H7 (cell line): ENCODE results near the gene KCNH1. TPM values are rescaled to one million over a fixed set of nuclear protein-coding genes. Genes with fewer than 3 reads are reported as not detected.

Source experiments
- DNase-seq: peaks from one replicate; pipeline ENCODE4 v3.0.0; 2012
- H3K27me3 ChIP-seq: 2 replicates; pipeline ENCODE4 v1.6.0; 2011; ENCODE audit warnings: mild to moderate bottlenecking, low read length; ENCODE audit not compliant: control insufficient read depth, insufficient read depth
- H3K36me3 ChIP-seq: replicated peaks from 2 replicates; pipeline ENCODE4 v1.5.1; 2011; ENCODE audit warnings: low read length; ENCODE audit not compliant: control insufficient read depth, insufficient read depth
- H3K4me3 ChIP-seq: 2 replicates; pipeline ENCODE4 v1.5.1; 2011; ENCODE audit warnings: low read depth, mild to moderate bottlenecking, control low read depth, low read length, moderate library complexity; ENCODE audit not compliant: insufficient read depth
- total RNA-seq: library from RNA; depleted of rRNA; stranded (reverse); fragments of >200 nt; shearing (Covaris generic); gene quantifications from 2 replicates; pipeline ENCODE4 v1.2.3, GENCODE V29; 2014

Gene KCNH1
- total RNA-seq, 1 experiment from 2014 or later: 0.07 TPM

GRCh38 chr1:210857705-210858104 is 276.2 kb downstream of the KCNH1 start:
- no peaks in the 10 kb centered on the region for H3K36me3 ChIP-seq
- DNase-seq: no peak
- H3K27me3 ChIP-seq: no peaks in the 10 kb centered on the region
- H3K4me3 ChIP-seq: no peak overlapping the region

GRCh38 chr1:210857146-210857663 is 276.7 kb downstream of the KCNH1 start:
- Histone ChIP-seq H3K4me3 (no peak overlapping the region), H3K27me3 (no peaks in the 10 kb centered on the region), H3K36me3 (no peaks in the 10 kb centered on the region)
- DNase-seq: no peak

DNA sequence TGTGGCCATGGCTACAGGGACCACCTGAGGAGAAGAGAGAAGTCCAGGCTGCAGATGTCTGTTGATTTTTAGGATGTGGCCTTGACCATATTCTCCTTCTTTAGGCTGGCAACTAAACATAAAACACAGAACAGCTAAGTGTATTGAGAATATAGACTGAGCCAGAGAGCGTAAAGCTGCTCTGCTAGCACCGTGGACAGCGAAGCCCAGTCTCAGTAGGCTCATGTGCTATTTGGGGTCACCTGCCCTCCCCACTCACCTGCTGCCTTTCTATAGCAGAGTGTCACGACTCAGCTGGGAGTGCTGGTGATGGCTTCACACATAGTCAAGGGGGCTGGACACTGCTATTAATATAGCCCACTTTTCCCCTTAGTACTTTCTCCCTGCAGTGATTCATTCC is 278.5 kb downstream of the KCNH1 start:
- Histone ChIP-seq H3K27me3 (no peaks in the 10 kb centered on the region), H3K36me3 (no peaks in the 10 kb centered on the region), H3K4me3 (no peak overlapping the region)
- DNase-seq: peak; percentile 6

- no peak overlapping the region for H3K4me3 ChIP-seq
- H3K36me3 ChIP-seq: no peaks in the 10 kb centered on the region
- no peaks in the 10 kb centered on the region for H3K27me3 ChIP-seq
- DNase-seq: no peak
These were observed 280.7 kb downstream of the KCNH1 start for GRCh38 chr1:210853276-210853675.

DNA sequence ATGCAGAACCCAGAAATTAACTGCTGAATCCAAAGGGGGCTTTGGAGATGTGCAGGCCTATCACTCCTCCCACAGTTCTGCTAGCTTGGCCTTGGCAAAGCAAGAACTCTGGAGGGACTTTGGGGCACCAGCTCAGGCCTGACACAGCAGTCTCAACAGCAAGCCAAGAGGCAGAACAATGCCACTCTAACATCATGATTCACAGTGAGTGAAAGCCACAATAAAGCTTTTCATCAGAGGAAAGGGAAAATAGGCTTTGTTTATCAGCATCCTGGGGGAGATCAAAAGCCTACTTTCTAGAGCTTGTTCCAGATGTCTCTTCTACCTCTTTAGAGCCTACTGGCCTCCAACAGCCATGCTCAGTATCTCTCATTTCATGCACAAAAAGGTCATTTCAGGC is 283.4 kb downstream of the KCNH1 start:
- no peak for DNase-seq
- no peaks in the 10 kb centered on the region for H3K36me3 ChIP-seq
- H3K27me3 ChIP-seq: no peaks in the 10 kb centered on the region
- H3K4me3 ChIP-seq: no peak overlapping the region

DNA sequence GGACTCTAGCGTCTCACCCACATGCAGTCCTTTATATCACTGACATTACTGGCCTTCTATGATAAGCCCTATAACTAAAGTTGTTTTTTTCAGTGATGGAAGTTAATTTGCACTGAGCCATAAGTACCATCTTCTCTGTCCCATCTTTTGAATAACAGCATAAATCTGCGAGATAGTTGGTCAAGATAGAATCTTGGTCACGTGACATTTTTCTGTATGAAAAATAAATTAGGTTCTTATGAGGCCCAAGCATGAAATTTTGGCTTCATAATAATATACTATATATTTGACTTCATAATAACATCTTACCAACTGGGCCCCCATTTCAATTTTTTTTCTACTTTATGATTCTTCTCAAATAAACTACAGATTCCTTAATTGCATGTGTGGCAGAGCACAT is 285.5 kb downstream of the KCNH1 start:
- Histone ChIP-seq H3K4me3 (no peak overlapping the region), H3K27me3 (no peaks in the 10 kb centered on the region), H3K36me3 (no peaks in the 10 kb centered on the region)
- no peak for DNase-seq

GRCh38 chr1:210841926-210842625 is 291.9 kb downstream of the KCNH1 start:
- Histone ChIP-seq H3K36me3 (no peaks in the 10 kb centered on the region), H3K27me3 (no peaks in the 10 kb centered on the region), H3K4me3 (no peak overlapping the region)
- no peak for DNase-seq

DNA sequence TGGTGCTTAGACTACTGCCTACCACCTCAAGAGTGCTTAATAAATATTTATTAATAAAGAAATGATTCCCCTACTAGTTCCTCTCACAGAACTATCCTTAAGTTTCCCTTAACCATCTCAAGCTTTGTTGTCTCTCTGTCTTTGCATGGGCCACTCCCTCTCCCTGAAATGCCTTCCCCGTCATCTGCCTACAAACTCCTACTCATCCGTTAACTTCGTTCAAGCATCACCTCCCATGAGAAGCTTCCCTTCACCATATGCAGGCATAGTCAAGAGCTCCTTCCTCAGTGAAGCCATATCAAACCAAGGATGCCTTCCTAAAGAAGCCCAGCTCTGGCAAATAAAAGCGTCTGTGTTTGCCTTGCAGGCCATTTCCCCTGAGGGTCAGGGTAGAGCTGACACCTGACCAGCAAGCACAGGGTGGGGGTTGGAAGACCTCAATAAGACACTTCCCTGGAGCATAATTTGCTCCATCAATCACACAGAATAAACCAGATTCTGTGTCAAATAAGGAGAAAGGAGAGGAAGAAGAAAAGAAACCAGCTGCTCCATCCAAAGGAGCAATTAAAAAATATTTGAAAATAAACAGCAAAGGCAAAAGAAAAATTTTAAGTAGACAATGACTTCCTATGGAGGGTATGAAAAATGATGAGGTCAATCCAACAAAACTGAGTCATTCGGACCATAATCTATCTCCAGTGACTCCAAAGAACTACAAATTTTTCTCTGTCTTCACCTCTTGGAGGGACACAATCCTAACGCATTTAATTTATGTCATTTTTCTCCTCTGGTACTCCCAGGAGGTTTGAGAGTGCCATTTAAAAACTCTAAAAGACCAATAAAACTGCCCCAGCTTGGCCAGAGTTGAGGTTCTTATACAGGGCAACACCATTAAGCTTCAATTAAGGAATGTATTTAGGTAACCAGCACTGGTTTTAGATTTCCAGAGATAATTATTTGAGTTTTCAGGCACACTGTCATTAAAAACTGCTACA is 303.6 kb downstream of the KCNH1 start:
- no peak for DNase-seq
- Histone ChIP-seq H3K27me3 (no peaks in the 10 kb centered on the region), H3K36me3 (no peaks in the 10 kb centered on the region)

DNA sequence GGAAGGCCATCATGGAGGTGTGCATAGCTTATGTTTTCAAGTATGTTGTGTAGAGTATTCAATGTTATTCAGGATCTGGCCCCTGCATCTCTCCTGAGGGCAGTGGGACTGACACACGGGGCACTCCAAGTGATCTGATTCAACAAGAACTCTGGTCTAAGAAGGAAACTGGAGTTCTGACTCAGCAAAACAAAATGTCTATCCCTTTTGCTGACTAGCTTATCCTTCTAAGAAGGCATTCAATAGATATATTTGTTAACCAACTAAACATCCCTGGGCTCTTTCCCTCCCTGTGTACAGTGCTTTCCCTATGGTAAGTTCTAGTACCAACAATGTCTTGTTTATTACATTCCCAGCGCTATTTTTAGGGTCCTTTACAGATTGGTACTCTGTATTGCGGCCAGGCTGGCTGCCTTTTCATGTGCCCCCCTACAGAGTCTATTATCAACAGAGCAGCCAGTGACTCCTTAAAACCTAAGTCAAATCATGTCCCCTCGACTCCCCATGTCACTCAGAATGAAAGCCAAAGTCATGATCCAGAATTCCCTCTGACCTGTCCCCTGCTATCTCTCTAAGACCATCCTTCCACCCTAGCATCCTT is 304.9 kb downstream of the KCNH1 start:
- no peak for DNase-seq

More for the DNA sequence above, 303.6 kb downstream of the KCNH1 start:
- H3K4me3 ChIP-seq: no peak overlapping the region

GRCh38 chr1:210827481-210827880 is 306.5 kb downstream of the KCNH1 start:
- no peak for DNase-seq
- Histone ChIP-seq H3K27me3 (no peaks in the 10 kb centered on the region), H3K4me3 (no peak overlapping the region), H3K36me3 (no peaks in the 10 kb centered on the region)

More for the DNA sequence above, 304.9 kb downstream of the KCNH1 start:
- H3K27me3 ChIP-seq: no peaks in the 10 kb centered on the region
- no peaks in the 10 kb centered on the region for H3K36me3 ChIP-seq
- H3K4me3 ChIP-seq: no peak overlapping the region

DNA sequence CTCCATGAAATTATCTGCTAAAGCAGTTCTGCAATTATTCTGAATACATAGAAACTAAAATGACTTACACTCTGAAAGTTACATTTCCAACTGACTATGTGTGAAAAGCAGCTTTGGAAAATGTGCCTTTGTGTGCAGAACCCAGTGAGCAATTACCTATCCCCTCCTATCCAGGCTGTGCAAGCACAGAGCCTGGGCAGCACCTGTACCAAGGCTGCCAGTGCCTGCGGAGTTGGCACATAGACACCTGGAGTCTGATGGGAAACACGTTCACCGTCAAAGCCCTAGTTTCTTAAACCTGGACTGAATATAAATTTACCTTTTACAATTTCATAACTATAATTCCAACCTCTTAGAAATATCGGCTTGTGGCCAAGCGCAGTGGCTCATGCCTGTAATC is 307.3 kb downstream of the KCNH1 start:
- DNase-seq: no peak
- H3K36me3 ChIP-seq: no peaks in the 10 kb centered on the region
- no peak overlapping the region for H3K4me3 ChIP-seq
- H3K27me3 ChIP-seq: no peaks in the 10 kb centered on the region

GRCh38 chr1:210822932-210823331 is 311.0 kb downstream of the KCNH1 start:
- Histone ChIP-seq H3K4me3 (no peak overlapping the region), H3K27me3 (no peaks in the 10 kb centered on the region), H3K36me3 (no peaks in the 10 kb centered on the region)
- DNase-seq: no peak

- no peak for DNase-seq
These were observed 311.7 kb downstream of the KCNH1 start for GRCh38 chr1:210822241-210822640.

GRCh38 chr1:210821615-210822014 is 312.3 kb downstream of the KCNH1 start:
- Histone ChIP-seq H3K27me3 (no peaks in the 10 kb centered on the region), H3K36me3 (no peaks in the 10 kb centered on the region), H3K4me3 (no peak overlapping the region)
- DNase-seq: no peak

More at GRCh38 chr1:210822241-210822640, 311.7 kb downstream of the KCNH1 start:
- H3K36me3 ChIP-seq: no peaks in the 10 kb centered on the region
- H3K27me3 ChIP-seq: no peaks in the 10 kb centered on the region
- no peak overlapping the region for H3K4me3 ChIP-seq
